Kidney (tissue), 14 donors: ENCODE measurements around the gene CGB7. TPM values are rescaled to one million over a fixed set of nuclear protein-coding genes. Genes with fewer than 3 reads are reported as not detected.
"Not testable (repeated sequence)": the region's sequence is repeated elsewhere in the genome, so short reads cannot be mapped to it uniquely, and the experiment has no call there.

Experiments used
- DNase-seq, 5 donors: peaks; one replicate each; pipeline ENCODE4 v3.0.0-alpha.2; 2013 to 2020
- FAIRE-seq: peaks from 2 replicates; lab custom pipeline; 2012; peaks lifted over from hg19 to GRCh38; lab: Jason Lieb, UNC
- H3K27ac ChIP-seq, 2 donors: one replicate each; pipeline ENCODE4 v1.7.0; 2013; ENCODE audit warnings: low read depth in 2 of 2, low read length in 2 of 2, inconsistent platforms in 1 of 2
- H3K27me3 ChIP-seq: one replicate; pipeline ENCODE4 v1.7.1; 2013; ENCODE audit warnings: low read length, inconsistent platforms; ENCODE audit not compliant: control insufficient read depth, insufficient read depth
- H3K36me3 ChIP-seq, 3 donors: one replicate each; pipeline versions ENCODE4 v1.7.0 to v1.7.1; 2013; ENCODE audit warnings: low read length in 3 of 3, control low read depth in 1 of 3, inconsistent platforms in 1 of 3; ENCODE audit not compliant: insufficient read depth in 3 of 3, control insufficient read depth in 2 of 3
- H3K4me1 ChIP-seq, 3 donors: one replicate each; pipeline versions ENCODE4 v1.7.0 to v1.7.1; 2013; ENCODE audit warnings: low read length in 3 of 3, inconsistent platforms in 1 of 3, low read depth in 1 of 3; ENCODE audit not compliant: control insufficient read depth in 2 of 3, insufficient read depth in 2 of 3
- H3K4me3 ChIP-seq, 3 donors: one replicate each; pipeline versions ENCODE4 v1.7.0 to v1.8.1; 2013; ENCODE audit warnings: low read length in 3 of 3, control low read depth in 1 of 3, inconsistent platforms in 1 of 3
- H3K9ac ChIP-seq, 3 donors: one replicate each; pipeline versions ENCODE4 v1.7.0 to v1.7.1; 2013; ENCODE audit warnings: low read length in 3 of 3, control low read depth in 1 of 3, inconsistent platforms in 1 of 3
- H3K9me3 ChIP-seq, 3 donors: one replicate each; pipeline versions ENCODE4 v1.7.0 to v1.7.1; 2013; ENCODE audit warnings: low read length in 3 of 3, control low read depth in 1 of 3, inconsistent platforms in 1 of 3; ENCODE audit not compliant: control insufficient read depth in 2 of 3, insufficient read depth in 1 of 3
- intact Hi-C: fragments of 100-400 bp; cut with DNase I; formaldehyde crosslinking; loops from one replicate; pipeline ENCODE4 v1.11.1; 2022
- polyA plus RNA-seq: library from polyadenylated mRNA; stranded (reverse); fragments of 350-450 nt; fragmentation: Illumina TruSeq; extraction: RNeasy Lipid Tissue Mini Kit (QIAGEN cat#74804); gene quantifications from one replicate; pipeline ENCODE4 v1.2.3, GENCODE V29; 2014; ENCODE audit warnings: low read depth, low replicate concordance; ENCODE audit not compliant: insufficient read depth
- total RNA-seq: library from RNA; stranded (reverse); fragmentation: NEBNext Ultra II Directional; extraction: Animal tissue kit (Norgen Biotek cat#: 25700); gene quantifications from one replicate; pipeline ENCODE4 v1.2.1, GENCODE V29; 2021
- TF ChIP-seq, protein P1 (sequence below): IDR thresholded peaks from 3 replicates; pipeline ENCODE4 v1.5.1; 2012; ENCODE audit warnings: mild to moderate bottlenecking, moderate library complexity, borderline replicate concordance; ENCODE audit not compliant: insufficient read depth; ENCODE audit errors: extremely low read depth
- donor health status: control.
- donor health status: control.
- donor health status: control.
- donor health status: control.
- donor health status: control.
- donor health status: DM: yes; HTN: yes; CAD: no.
- donor health status: Normal renal cell carcinoma (clear cell type).

Gene CGB7
- total and polyA plus RNA-seq, 2 donors from 2014 or later = not detected

DNA sequence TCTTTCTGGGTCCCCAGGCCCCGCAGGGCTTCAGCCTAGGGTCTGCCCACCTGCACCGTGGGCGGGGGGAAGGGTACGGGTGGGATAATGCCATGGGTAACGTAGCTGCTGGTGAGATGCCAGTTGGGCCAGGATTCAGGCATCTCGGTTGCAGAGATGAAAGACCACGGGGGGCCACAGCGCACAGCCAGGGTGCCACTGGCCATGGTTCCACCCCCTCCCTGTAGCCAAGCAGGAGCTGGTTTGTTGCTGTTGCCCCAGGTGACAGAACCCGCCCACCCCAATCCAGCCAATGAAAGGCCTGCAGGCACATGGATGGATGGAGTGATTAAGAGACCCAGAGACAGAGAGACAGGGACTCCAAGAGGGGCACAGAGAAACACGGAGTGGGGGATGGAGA is 1.0 kb upstream of the CGB7 start:
- H3K27me3 ChIP-seq = peaks cover 5% of the 10 kb centered on the region
- DNase-seq (peak in 3 of 5 donors; percentile 53 to 73 (median 63)), FAIRE-seq (no peak)
- no peaks in the 10 kb centered on the region for H3K36me3 ChIP-seq
- no peak overlapping the region for H3K9ac ChIP-seq
- no peaks in the 10 kb centered on the region for H3K9me3 ChIP-seq
- intact Hi-C loops = no loop called here
- no peak overlapping the region for H3K4me3 ChIP-seq
- TF ChIP-seq, protein P1, sequence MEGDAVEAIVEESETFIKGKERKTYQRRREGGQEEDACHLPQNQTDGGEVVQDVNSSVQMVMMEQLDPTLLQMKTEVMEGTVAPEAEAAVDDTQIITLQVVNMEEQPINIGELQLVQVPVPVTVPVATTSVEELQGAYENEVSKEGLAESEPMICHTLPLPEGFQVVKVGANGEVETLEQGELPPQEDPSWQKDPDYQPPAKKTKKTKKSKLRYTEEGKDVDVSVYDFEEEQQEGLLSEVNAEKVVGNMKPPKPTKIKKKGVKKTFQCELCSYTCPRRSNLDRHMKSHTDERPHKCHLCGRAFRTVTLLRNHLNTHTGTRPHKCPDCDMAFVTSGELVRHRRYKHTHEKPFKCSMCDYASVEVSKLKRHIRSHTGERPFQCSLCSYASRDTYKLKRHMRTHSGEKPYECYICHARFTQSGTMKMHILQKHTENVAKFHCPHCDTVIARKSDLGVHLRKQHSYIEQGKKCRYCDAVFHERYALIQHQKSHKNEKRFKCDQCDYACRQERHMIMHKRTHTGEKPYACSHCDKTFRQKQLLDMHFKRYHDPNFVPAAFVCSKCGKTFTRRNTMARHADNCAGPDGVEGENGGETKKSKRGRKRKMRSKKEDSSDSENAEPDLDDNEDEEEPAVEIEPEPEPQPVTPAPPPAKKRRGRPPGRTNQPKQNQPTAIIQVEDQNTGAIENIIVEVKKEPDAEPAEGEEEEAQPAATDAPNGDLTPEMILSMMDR = no peak
- H3K27ac ChIP-seq = no peak overlapping the region
- H3K4me1 ChIP-seq = peaks cover 0 to 4% (median 0%) of the 10 kb centered on the region in 3 donors

DNA sequence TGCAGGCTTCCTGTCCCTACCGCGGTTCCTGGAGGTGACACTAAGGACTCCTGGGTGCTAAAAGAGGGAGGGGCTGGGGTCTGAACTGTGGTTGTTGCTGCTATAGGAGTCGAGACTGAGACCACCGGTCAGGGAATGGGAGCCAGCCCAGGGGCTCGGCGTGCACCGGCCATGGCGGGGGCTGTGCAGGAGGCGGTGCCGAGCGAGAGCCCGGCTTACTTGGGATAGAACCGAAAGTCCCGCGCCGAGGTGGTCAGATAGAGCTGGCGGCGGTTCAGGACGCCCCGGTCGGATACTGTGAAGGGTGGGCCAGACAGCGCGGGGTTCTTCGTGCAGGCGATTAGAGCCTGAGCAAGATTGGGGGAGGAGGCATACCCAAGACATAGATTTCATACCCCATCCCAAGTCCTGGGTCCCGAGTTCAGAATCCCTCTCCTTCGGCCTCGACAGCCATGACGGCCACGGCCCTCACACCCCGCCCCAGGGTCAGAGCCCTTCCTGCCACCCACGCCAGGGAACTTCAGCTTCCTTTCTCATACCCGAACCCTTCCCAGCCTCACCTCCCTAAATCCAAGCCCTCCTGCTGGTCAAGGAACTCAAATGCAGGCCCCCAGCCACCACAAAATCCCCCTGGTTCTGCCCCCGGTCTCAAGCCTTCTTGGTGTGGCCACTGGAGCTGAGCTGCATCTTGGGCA is 500 bp downstream of the CGB7 start:
- peak in 1 of 5 donors; percentile 52 for DNase-seq
- H3K36me3 ChIP-seq, H3K9me3 ChIP-seq, intact Hi-C loops, H3K27ac ChIP-seq, H3K4me1 ChIP-seq, FAIRE-seq, H3K27me3 ChIP-seq: not testable (repeated sequence)
- Histone ChIP-seq H3K9ac (peak overlapping the region in 2 of 3 donors; percentile 26 to 29), H3K4me3 (peak overlapping the region; percentile 11 to 60 (median 53))

DNA sequence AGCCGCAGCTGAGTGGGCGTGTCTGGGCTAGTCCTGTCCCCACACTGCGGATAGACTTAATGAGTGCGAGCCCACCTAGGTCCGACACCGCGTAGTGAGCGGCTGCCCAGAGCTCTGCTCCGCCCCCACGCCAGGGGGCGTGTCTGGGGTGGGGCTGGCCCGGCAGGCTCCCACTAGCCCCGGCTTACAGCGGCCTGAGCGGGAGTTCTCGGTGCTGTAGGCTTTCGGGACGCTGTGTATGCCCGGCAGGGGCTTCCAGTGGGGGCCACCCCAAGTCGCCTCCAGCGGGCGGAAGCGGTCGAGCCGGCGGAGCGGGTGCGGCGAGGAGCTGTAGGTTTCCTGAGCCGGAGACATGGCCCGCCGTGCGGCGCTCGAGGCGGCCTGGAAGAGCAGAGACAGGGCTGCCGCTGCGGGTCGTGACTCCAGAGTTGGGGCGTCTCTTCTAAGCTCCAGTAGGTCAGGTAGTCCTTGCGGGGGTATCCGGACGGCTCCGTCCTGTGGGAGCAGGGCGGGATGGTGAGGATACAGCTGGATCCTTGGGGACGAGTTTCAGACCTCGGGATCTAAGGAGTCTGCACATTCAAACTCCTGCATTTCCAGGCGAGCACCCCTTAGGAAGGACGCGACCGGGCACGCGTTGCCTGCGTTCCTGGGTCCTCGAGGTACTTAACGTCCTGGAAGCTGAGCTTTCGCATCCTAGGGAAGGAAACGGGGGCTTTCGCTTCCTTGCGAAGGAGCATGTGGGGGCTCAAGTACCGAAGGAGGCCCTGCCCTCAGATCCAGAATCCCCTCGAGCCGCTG is 1.2 kb downstream of the CGB7 start:
- Histone ChIP-seq H3K36me3 (no peaks in the 10 kb centered on the region), H3K9ac (peak overlapping the region in 2 of 3 donors; percentile 26 to 32), H3K4me1 (peaks cover 0 to 4% (median 0%) of the 10 kb centered on the region in 3 donors), H3K4me3 (peak overlapping the region; percentile 11 to 60 (median 53)), H3K9me3 (no peaks in the 10 kb centered on the region), H3K27me3 (peaks cover 5% of the 10 kb centered on the region), H3K27ac (no peak overlapping the region)
- DNase-seq (peak; percentile 67 to 85 (median 74)), FAIRE-seq (no peak)
- intact Hi-C loops = no loop called here
- TF ChIP-seq, protein P1 = peak; percentile 19

DNA sequence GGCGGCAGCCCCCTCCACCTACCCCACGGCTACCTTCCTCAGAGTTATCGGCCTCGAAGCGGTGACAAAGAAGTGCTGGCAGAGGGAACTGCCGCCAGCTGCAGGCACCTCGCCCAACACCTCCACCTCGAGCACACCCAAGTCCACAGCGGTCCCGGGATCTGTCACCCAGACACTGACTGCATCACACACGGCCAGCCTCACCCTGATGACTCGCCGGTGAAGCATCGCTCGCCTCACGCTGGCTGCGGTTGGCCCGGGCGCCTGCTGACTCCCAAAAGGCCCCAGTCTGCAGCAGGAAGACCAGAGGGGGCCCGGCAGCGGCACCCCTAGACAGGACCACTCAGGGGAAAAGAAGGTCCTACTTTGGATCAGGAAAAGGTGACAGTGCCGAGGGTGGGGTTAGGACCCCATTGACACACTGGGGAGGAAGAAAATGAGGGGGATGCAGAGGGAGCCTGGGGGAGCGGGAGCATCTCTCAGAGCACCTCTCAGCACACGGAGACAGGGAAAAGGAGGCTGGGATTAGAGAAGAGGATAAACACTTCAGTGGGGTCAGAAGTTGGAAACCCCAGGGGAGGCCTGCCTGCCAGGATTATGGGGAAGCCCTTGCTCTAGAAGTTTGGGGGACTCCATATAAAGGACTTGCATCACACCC is 7.0 kb downstream of the CGB7 start:
- H3K27ac ChIP-seq, H3K4me1 ChIP-seq, FAIRE-seq, H3K9ac ChIP-seq, DNase-seq, H3K4me3 ChIP-seq, H3K36me3 ChIP-seq, intact Hi-C loops, H3K27me3 ChIP-seq, H3K9me3 ChIP-seq: not testable (repeated sequence)

DNA sequence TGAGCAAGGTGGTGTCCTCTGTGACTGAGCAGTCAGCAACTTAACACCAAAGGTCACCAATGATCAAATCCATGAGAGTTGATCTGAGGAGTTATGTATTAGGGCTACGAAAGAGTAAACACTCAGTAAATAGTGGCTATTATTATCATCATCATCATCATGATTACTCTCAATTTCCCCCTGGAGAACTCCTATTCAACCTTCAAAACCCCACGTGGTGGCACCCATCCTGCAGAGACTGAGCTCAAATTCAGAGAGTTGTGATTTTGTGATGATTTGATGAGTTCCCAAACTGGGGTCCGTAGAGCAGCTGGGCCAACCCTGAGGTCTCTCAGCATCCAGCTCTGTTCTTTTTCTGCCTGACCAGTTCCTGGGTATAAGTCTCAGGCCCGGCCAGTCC is 7.7 kb downstream of the CGB7 start:
- H3K36me3 ChIP-seq, H3K9me3 ChIP-seq, DNase-seq, intact Hi-C loops, H3K4me3 ChIP-seq, H3K4me1 ChIP-seq, H3K27ac ChIP-seq, H3K27me3 ChIP-seq, FAIRE-seq, H3K9ac ChIP-seq: not testable (repeated sequence)

DNA sequence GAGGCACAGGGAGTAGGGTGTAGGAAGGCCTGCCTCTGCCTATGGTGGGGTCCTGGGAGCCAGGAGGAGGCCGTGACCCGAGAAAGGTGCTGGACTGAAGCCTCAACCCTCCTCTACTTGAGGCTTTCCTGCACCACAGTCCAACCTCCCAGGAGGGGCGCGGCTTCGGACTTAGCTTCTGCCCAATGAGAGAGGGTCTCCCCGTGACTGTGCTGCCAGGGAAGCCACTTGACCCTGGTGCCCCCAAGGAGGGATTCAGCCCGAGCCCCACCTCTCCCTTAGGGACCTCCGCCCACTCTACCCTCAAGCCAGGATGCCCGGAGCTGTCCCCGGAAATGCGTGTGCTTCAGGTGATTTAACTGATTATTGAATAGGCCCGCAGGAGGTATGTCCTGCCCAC is 8.5 kb downstream of the CGB7 start, which contains the start of gene CGB8:
Gene CGB8, minus strand, starts transcription at position 101 of the 400 bp plus-strand sequence. CDS start 372 bp downstream, outside the sequence.
- H3K9ac ChIP-seq, FAIRE-seq, H3K27ac ChIP-seq, H3K36me3 ChIP-seq, DNase-seq, H3K4me3 ChIP-seq, H3K27me3 ChIP-seq, H3K4me1 ChIP-seq, H3K9me3 ChIP-seq, intact Hi-C loops: not testable (repeated sequence)
